ENCODE data around the gene MED27. TPM values are rescaled to one million over a fixed set of nuclear protein-coding genes. Genes with fewer than 3 reads are reported as not detected.
"Not testable (repeated sequence)": the region's sequence is repeated elsewhere in the genome, so short reads cannot be mapped to it uniquely, and the experiment has no call there.

MED27 gene
- total and polyA plus RNA-seq, 7 donors: 11.9 to 19.7 (median 15.6) TPM

DNA sequence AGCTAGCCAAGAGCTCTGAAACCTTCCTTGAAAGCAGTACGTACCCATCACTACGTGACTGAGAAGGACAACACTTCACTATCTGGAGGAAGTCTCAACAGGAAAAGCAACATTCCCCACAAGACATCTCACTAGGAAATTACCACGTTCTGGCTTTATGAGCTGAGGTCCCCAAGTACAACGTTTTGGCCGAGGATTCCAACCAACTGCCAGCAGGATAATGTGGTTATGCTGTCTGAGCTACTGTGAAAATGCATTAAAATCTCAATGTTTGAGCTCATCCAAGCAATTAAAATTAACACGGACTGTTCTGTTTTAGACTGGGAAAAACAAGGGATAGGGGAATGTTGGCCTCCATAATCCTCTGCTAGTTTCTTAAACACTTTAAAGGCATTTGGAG lies 16.4 kb downstream of the MED27 start:
- no peaks in the 10 kb centered on the region for H3K27me3 ChIP-seq
- H3K27ac ChIP-seq: no peak overlapping the region
- H3K4me1 ChIP-seq: no peaks in the 10 kb centered on the region
- TF ChIP-seq EP300 (IDR thresholded peaks at IDR 0.05) (no peak), POLR2A (IDR thresholded peaks at IDR 0.05) (no peak), POLR2AphosphoS5 (IDR thresholded peaks at IDR 0.05) (no peak)
- TF ChIP-seq, protein P1, sequence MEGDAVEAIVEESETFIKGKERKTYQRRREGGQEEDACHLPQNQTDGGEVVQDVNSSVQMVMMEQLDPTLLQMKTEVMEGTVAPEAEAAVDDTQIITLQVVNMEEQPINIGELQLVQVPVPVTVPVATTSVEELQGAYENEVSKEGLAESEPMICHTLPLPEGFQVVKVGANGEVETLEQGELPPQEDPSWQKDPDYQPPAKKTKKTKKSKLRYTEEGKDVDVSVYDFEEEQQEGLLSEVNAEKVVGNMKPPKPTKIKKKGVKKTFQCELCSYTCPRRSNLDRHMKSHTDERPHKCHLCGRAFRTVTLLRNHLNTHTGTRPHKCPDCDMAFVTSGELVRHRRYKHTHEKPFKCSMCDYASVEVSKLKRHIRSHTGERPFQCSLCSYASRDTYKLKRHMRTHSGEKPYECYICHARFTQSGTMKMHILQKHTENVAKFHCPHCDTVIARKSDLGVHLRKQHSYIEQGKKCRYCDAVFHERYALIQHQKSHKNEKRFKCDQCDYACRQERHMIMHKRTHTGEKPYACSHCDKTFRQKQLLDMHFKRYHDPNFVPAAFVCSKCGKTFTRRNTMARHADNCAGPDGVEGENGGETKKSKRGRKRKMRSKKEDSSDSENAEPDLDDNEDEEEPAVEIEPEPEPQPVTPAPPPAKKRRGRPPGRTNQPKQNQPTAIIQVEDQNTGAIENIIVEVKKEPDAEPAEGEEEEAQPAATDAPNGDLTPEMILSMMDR (IDR thresholded peaks at IDR 0.05): no peak
- intact Hi-C loops (cut with DNase I): no loop called here
- DNase-seq: no peak
- no peaks in the 10 kb centered on the region for H3K9me3 ChIP-seq
- H3K4me3 ChIP-seq: no peak overlapping the region
- WGBS, 2 donors: 81 to 90% methylated on average over 6 of the region's 6 CpGs
- peaks cover 0 to 17% (median 3%) of the 10 kb centered on the region in 4 donors for H3K36me3 ChIP-seq

DNA sequence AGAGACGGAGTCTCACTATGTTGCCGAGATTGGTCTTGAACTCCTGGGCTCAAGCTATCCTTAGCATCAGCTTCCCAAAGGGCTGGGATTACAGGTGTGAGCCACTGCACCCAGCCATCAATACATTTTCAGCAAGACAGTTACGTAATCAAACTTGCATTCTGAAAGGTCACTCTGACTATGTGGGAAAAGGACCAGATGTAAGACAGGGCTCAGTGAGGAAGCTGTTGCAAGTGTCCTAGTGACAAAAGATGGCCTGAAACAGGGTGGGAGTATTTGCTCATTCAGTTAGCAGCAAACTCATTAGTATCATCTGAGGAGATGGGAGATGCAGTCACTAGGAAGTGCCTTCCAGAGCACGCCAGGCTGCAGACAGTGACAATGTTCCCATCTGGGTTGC lies 16.9 kb downstream of the MED27 start:
- no peaks in the 10 kb centered on the region for H3K9me3 ChIP-seq
- H3K4me3 ChIP-seq: no peak overlapping the region
- no peak overlapping the region for H3K27ac ChIP-seq
- WGBS, 2 donors: 97 to 98% methylated on average over 4 of the region's 4 CpGs
- no peaks in the 10 kb centered on the region for H3K27me3 ChIP-seq
- H3K36me3 ChIP-seq: peaks cover 0 to 14% (median 2%) of the 10 kb centered on the region in 4 donors
- no peak for DNase-seq
- TF ChIP-seq POLR2A (IDR thresholded peaks at IDR 0.05) (no peak), EP300 (IDR thresholded peaks at IDR 0.05) (no peak), POLR2AphosphoS5 (IDR thresholded peaks at IDR 0.05) (no peak)
- TF ChIP-seq, protein P1 (IDR thresholded peaks at IDR 0.05): no peak
- intact Hi-C loops (cut with DNase I): no loop called here
- no peaks in the 10 kb centered on the region for H3K4me1 ChIP-seq

DNA sequence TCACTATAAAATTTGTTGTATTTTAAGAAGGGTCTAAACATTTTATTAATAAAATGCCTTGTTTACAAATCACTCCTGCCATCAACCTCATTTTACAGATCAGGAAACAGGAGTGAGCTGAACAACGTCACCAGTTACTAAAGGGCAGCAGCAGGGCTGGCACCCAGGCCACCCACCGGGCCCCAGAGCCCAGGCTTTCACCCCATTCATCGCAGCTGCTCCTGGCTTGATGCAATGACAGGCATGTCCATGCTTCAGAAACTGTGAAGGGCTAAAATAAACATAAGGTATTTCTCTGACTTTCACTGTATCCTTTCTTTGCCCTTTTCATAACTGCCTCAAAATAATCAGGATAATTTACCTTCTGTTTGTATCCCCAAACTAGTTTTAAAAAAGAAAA lies 18.1 kb downstream of the MED27 start:
- no peaks in the 10 kb centered on the region for H3K9me3 ChIP-seq
- H3K27ac ChIP-seq: no peak overlapping the region
- 88 to 94% methylated on average over 3 of the region's 3 CpGs for WGBS, 2 donors
- peaks cover 0 to 5% (median 2%) of the 10 kb centered on the region in 4 donors for H3K36me3 ChIP-seq
- no peak for DNase-seq
- no peaks in the 10 kb centered on the region for H3K27me3 ChIP-seq
- intact Hi-C loops (cut with DNase I): no loop called here
- H3K4me1 ChIP-seq: no peaks in the 10 kb centered on the region
- no peak overlapping the region for H3K4me3 ChIP-seq
- no peak for TF ChIP-seq POLR2A (IDR thresholded peaks at IDR 0.05)
- TF ChIP-seq EP300 (IDR thresholded peaks at IDR 0.05): no peak

DNA sequence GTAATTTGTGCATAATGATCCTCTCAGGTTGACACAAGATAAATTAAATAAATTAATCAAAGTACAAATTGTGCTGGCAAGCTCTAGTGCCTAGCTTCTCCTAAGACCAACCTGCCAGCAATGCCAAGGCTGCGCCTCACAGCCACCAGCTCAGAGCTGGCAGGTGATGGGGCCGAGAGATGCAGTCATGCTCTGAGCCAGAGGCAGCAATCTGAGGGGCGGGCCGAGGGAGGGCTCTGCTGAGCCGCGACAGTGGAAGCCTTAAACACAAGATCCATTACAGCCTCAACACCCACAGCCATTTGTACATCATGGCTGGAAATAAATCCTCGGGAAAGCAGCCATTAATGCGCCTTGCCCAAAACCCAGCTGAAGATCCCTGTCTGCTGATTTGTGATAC lies 20.3 kb downstream of the MED27 start:
- Histone ChIP-seq H3K4me3 (no peak overlapping the region), H3K36me3 (no peaks in the 10 kb centered on the region), H3K4me1 (no peaks in the 10 kb centered on the region), H3K27me3 (no peaks in the 10 kb centered on the region), H3K9me3 (no peaks in the 10 kb centered on the region), H3K27ac (no peak overlapping the region)
- DNase-seq: no peak
- intact Hi-C loops (cut with DNase I): no loop called here
- WGBS, 2 donors: 96% methylated on average over 8 of the region's 8 CpGs
- TF ChIP-seq, protein P1 (IDR thresholded peaks at IDR 0.05): no peak
- TF ChIP-seq EP300 (IDR thresholded peaks at IDR 0.05) (no peak), POLR2AphosphoS5 (IDR thresholded peaks at IDR 0.05) (no peak), POLR2A (IDR thresholded peaks at IDR 0.05) (no peak)

DNA sequence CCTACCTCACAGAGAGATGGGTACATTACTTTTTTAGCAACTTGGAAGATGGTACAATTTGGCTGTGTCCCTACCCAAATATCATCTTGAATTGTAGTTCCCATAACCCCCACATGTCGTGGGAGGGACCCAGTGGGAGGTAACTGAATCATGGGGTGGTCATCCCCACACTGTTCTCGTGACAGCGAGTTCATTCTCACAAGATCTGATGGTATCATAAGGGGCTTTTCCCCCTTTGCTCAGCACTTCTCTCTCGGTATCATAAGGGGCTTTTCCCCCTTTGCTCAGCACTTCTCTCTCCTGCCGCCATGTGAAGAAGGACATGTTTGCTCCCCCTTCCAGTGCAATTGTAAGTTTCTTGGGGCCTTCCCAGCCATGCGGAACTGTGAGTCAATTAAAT lies 21.4 kb downstream of the MED27 start:
- not testable (repeated sequence) for H3K36me3 ChIP-seq, H3K27ac ChIP-seq

More for the DNA sequence above, 21.4 kb downstream of the MED27 start:
- DNase-seq; intact Hi-C loops (cut with DNase I); H3K27me3 ChIP-seq; H3K4me1 ChIP-seq; H3K9me3 ChIP-seq; H3K4me3 ChIP-seq: not testable (repeated sequence)
- WGBS, 2 donors: 79% methylated on average over 6 of the region's 6 CpGs

Data from sigmoid colon (tissue), 7 donors.